H1 (cell line): Measurements from ENCODE around the gene REM1. TPM values are rescaled to one million over a fixed set of nuclear protein-coding genes. Genes with fewer than 3 reads are reported as not detected.

ENCODE experiments used
- CTCF ChIA-PET: fragments of 300-600 bp; sonication (Branson Sonifier 250); formaldehyde crosslinking; loops from one replicate; lab custom pipeline; 2021; ENCODE audit not compliant: partially characterized antibody; lab: Charles Lee
- POLR2A ChIA-PET: fragments of 300-600 bp; sonication (Branson Sonifier 250); formaldehyde crosslinking; loops from one replicate; lab custom pipeline; 2021; ENCODE audit warnings: inconsistent platforms; ENCODE audit not compliant: partially characterized antibody; lab: Charles Lee
- DNase-seq, 2 experiments: peaks; one replicate each; pipeline versions ENCODE4 v3.0.0 to v3.0.0-alpha.2; 2010 to 2022; ENCODE audit warnings: low spot score in 2 of 2, low read depth in 1 of 2, mixed read lengths in 1 of 2
- FAIRE-seq: peaks from 2 replicates; lab custom pipeline; 2011; peaks lifted over from hg19 to GRCh38; lab: Jason Lieb, UNC
- H2AFZ ChIP-seq: 2 replicates; pipeline ENCODE4 v1.8.1; 2012; ENCODE audit warnings: low read length, inconsistent platforms
- H2AK5ac ChIP-seq: 2 replicates; pipeline ENCODE4 v1.6.1; 2013; ENCODE audit warnings: low read depth, low read length
- H2BK120ac ChIP-seq: replicated peaks from 2 replicates; pipeline ENCODE3; 2013; ENCODE audit warnings: low read depth, low read length, inconsistent platforms
- H2BK12ac ChIP-seq: 2 replicates; pipeline ENCODE4 v1.6.1; 2013; ENCODE audit warnings: low read depth, low read length
- H2BK15ac ChIP-seq: 2 replicates; pipeline ENCODE4 v1.6.1; 2013; ENCODE audit warnings: low read length
- H2BK20ac ChIP-seq: 2 replicates; pipeline ENCODE4 v1.6.1; 2013; ENCODE audit warnings: low read length
- H2BK5ac ChIP-seq: 2 replicates; pipeline ENCODE4 v1.6.1; 2013; ENCODE audit warnings: low read depth, low read length
- H3K14ac ChIP-seq: 2 replicates; pipeline ENCODE4 v1.6.1; 2013; ENCODE audit warnings: inconsistent platforms; ENCODE audit not compliant: insufficient read length
- H3K18ac ChIP-seq: 2 replicates; pipeline ENCODE4 v1.6.1; 2013; ENCODE audit warnings: low read length; ENCODE audit errors: extremely low read depth
- H3K23ac ChIP-seq: 2 replicates; pipeline ENCODE4 v1.6.1; 2013; ENCODE audit warnings: inconsistent platforms; ENCODE audit not compliant: insufficient read length
- H3K23me2 ChIP-seq: 2 replicates; pipeline ENCODE4 v1.6.1; 2013; ENCODE audit warnings: low read depth, low read length
- H3K27ac ChIP-seq: 2 replicates; pipeline ENCODE4 v1.6.1; 2011; ENCODE audit warnings: low read depth, low read length, inconsistent platforms
- H3K27me3 ChIP-seq, 4 experiments: replicated peaks in 1 of 4; 1 replicate in 1 of 4; 2 replicates in 3 of 4; pipeline versions ENCODE4 v1.6.1 to v1.8.1; 2011 to 2013; ENCODE audit warnings: low read length in 3 of 4, mild to moderate bottlenecking in 3 of 4, inconsistent platforms in 2 of 4, mixed read lengths in 2 of 4, moderate library complexity in 1 of 4; ENCODE audit not compliant: control insufficient read depth in 3 of 4, insufficient read depth in 3 of 4; ENCODE audit errors: extremely low read depth in 1 of 4
- H3K36me3 ChIP-seq, 4 experiments: 2 replicates each; pipeline versions ENCODE4 v1.6.1 to v1.8.1; 2011 to 2013; ENCODE audit warnings: mild to moderate bottlenecking in 4 of 4, low read length in 3 of 4, moderate library complexity in 2 of 4, control low read depth in 1 of 4, inconsistent platforms in 1 of 4; ENCODE audit not compliant: insufficient read depth in 4 of 4, control insufficient read depth in 2 of 4
- H3K4ac ChIP-seq: replicated peaks from 2 replicates; pipeline ENCODE3; 2013; ENCODE audit warnings: low read length, low read depth, mixed read lengths, inconsistent platforms; ENCODE audit not compliant: insufficient read length
- H3K4me1 ChIP-seq, 4 experiments: replicated peaks in 1 of 4; 1 replicate in 1 of 4; 2 replicates in 3 of 4; pipeline versions ENCODE4 v1.6.1 to v1.8.1; 2011 to 2013; ENCODE audit warnings: low read length in 3 of 4, inconsistent platforms in 2 of 4, mixed read lengths in 1 of 4; ENCODE audit not compliant: insufficient read depth in 4 of 4, control insufficient read depth in 3 of 4
- H3K4me2 ChIP-seq, 2 experiments: 2 replicates each; pipeline versions ENCODE4 v1.6.1 to v1.8.1; 2011 to 2013; ENCODE audit warnings: low read depth in 2 of 2, low read length in 2 of 2, control low read depth in 1 of 2, inconsistent platforms in 1 of 2, mild to moderate bottlenecking in 1 of 2; ENCODE audit not compliant: insufficient read depth in 1 of 2
- H3K4me3 ChIP-seq, 4 experiments: fragments of 200-600, 300-600 bp in 1 of 4; sonication (generic), shearing (Covaris generic), sonication (Bioruptor Twin) in 1 of 4; 2 replicates each; pipeline versions ENCODE4 v1.5.1 to v1.8.1; 2011 to 2016; ENCODE audit warnings: low read length in 4 of 4, low read depth in 3 of 4, control low read depth in 2 of 4, inconsistent platforms in 2 of 4, mild to moderate bottlenecking in 2 of 4, mixed read lengths in 1 of 4, moderate library complexity in 1 of 4; ENCODE audit not compliant: insufficient read depth in 2 of 4; ENCODE audit errors: extremely low read depth in 1 of 4
- H3K56ac ChIP-seq: replicated peaks from 2 replicates; pipeline ENCODE3; 2013; ENCODE audit warnings: low read depth, mild to moderate bottlenecking, mixed read lengths, low read length, inconsistent platforms; ENCODE audit not compliant: insufficient read length
- H3K79me1 ChIP-seq: 2 replicates; pipeline ENCODE4 v1.6.1; 2013; ENCODE audit warnings: low read depth, low read length, control low read depth
- H3K79me2 ChIP-seq, 2 experiments: 2 replicates each; pipeline versions ENCODE4 v1.6.1 to v1.8.1; 2012 to 2013; ENCODE audit warnings: low read length in 2 of 2, mild to moderate bottlenecking in 2 of 2, inconsistent platforms in 1 of 2; ENCODE audit not compliant: insufficient read depth in 2 of 2, control insufficient read depth in 1 of 2
- H3K9ac ChIP-seq, 4 experiments: replicated peaks in 1 of 4; 1 replicate in 1 of 4; 2 replicates in 3 of 4; pipeline versions ENCODE4 v1.6.1 to v1.8.1; 2011 to 2013; ENCODE audit warnings: low read depth in 3 of 4, low read length in 3 of 4, control low read depth in 2 of 4, mild to moderate bottlenecking in 2 of 4, moderate library complexity in 2 of 4, inconsistent platforms in 1 of 4; ENCODE audit errors: extremely low read depth in 1 of 4
- H3K9me3 ChIP-seq, 2 experiments: 2 replicates each; pipeline versions ENCODE4 v1.6.1 to v1.8.1; 2012 to 2013; ENCODE audit warnings: mild to moderate bottlenecking in 2 of 2, moderate library complexity in 2 of 2, control low read depth in 1 of 2, inconsistent platforms in 1 of 2, low read depth in 1 of 2, low read length in 1 of 2, mixed read lengths in 1 of 2; ENCODE audit not compliant: insufficient read depth in 2 of 2
- H4K20me1 ChIP-seq, 2 experiments: replicated peaks in 1 of 2; 2 replicates each; pipeline versions ENCODE3 to v1.8.1; 2011 to 2013; ENCODE audit warnings: inconsistent platforms in 2 of 2, low read length in 2 of 2, mild to moderate bottlenecking in 1 of 2; ENCODE audit not compliant: insufficient read depth in 2 of 2, control insufficient read depth in 1 of 2
- H4K5ac ChIP-seq: 2 replicates; pipeline ENCODE4 v1.6.1; 2013; ENCODE audit warnings: low read length, low read depth, mixed read lengths, inconsistent platforms; ENCODE audit not compliant: insufficient read length
- H4K8ac ChIP-seq: 2 replicates; pipeline ENCODE4 v1.8.0; 2013; ENCODE audit warnings: mild to moderate bottlenecking, moderate library complexity, low read length, inconsistent platforms; ENCODE audit not compliant: insufficient read depth; ENCODE audit errors: extremely low read depth
- H4K91ac ChIP-seq: replicated peaks from 2 replicates; pipeline ENCODE3; 2013; ENCODE audit warnings: low read length, mixed read lengths, inconsistent platforms; ENCODE audit not compliant: insufficient read length
- CBX8 ChIP-seq: fragments of 300-800, 300-1000 bp; sonication (generic); IDR thresholded peaks from 2 replicates; pipeline ENCODE4 v1.7.1; 2016; ENCODE audit warnings: low read depth, low read length, borderline replicate concordance
- KDM1A ChIP-seq: fragments of 200-600, 300-600 bp; sonication (generic); IDR thresholded peaks from 2 replicates; pipeline ENCODE4 v1.7.1; 2016; ENCODE audit warnings: mild to moderate bottlenecking, low read length, borderline replicate concordance
- RAD21 ChIP-seq, 2 experiments: IDR thresholded peaks in 1 of 2; conservative IDR thresholded peaks in 1 of 2; 2 replicates each; pipeline ENCODE4 v1.6.1; 2011; ENCODE audit warnings: low read depth in 2 of 2, low read length in 2 of 2, improper control_type of control experiment in 1 of 2, inconsistent platforms in 1 of 2, mild to moderate bottlenecking in 1 of 2, moderate library complexity in 1 of 2
- TBP ChIP-seq: IDR thresholded peaks from 2 replicates; pipeline ENCODE4 v1.6.1; 2011; ENCODE audit warnings: low read depth, low read length, improper control_type of control experiment
- WGBS, 2 experiments: shearing (Covaris generic) in 1 of 2; methylation state at CpG; one replicate each; pipeline versions ENCODE4 v1.1.6 to v1.1.7; 2013 to 2015; ENCODE audit warnings: low lambda C conversion rate in 2 of 2, mixed read lengths in 2 of 2, inconsistent platforms in 1 of 2, low coverage in 1 of 2, missing lambda C conversion rate in 1 of 2; ENCODE audit not compliant: insufficient replicate concordance in 2 of 2, insufficient coverage in 1 of 2, insufficient read length in 1 of 2; ENCODE audit errors: extremely low coverage in 1 of 2, missing lambda C conversion rate in 1 of 2; 5-methylcytosine and 5-hydroxymethylcytosine counted together
- polyA plus RNA-seq, 7 experiments: library from polyadenylated mRNA; depleted of rRNA in 3 of 7; stranded (reverse) in 5 of 7; unstranded in 2 of 7; fragments of >200 nt in 5 of 7; fragments of 200-250 nt in 2 of 7; gene quantifications; 1 replicate in 5 of 7; 2 replicates in 1 of 7; 4 replicates in 1 of 7; pipeline versions ENCODE4 v1.2.1 to v1.2.3, GENCODE V29; 2011 to 2013; ENCODE audit warnings: missing spikeins in 2 of 7, mixed read lengths in 2 of 7
- total RNA-seq: library from RNA; stranded (reverse); fragmentation: NEBNext Ultra II Directional; extraction: Animal tissue kit (Norgen Biotek cat#: 25700); gene quantifications from 2 replicates; pipeline ENCODE4 v1.2.1, GENCODE V29; 2021

Gene REM1
- total and polyA plus RNA-seq, 2 of the 8 experiments (the other 6 are each of a cell fraction or from before 2014, with no cell fraction given) = 0.05 TPM; not detected in 1

- no peak overlapping the region for H4K5ac ChIP-seq
- H2BK5ac ChIP-seq = no peak overlapping the region
- H3K9ac ChIP-seq = no peak overlapping the region
- no peaks in the 10 kb centered on the region for H3K36me3 ChIP-seq
- H3K4me1 ChIP-seq = no peaks in the 10 kb centered on the region
- H4K8ac ChIP-seq = no peak overlapping the region
- H3K18ac ChIP-seq = no peak overlapping the region
- no peak overlapping the region for H2BK120ac ChIP-seq
- H3K27ac ChIP-seq = no peak overlapping the region
- POLR2A ChIA-PET = no interaction called here
- H3K27me3 ChIP-seq = no peaks in the 10 kb centered on the region
- H3K79me2 ChIP-seq = no peaks in the 10 kb centered on the region
- H4K20me1 ChIP-seq = no peaks in the 10 kb centered on the region
- peaks cover 40 to 58% of the 10 kb centered on the region in 2 experiments for H3K9me3 ChIP-seq
- 82% methylated on average over 4 of the region's 4 CpGs; no CpG with 5 or more reads in 1 of the 2 experiments for WGBS, 2 experiments
- no peak overlapping the region for H3K4me3 ChIP-seq
- no peak overlapping the region for H3K14ac ChIP-seq
- no peak for FAIRE-seq
- no peak overlapping the region for H3K23ac ChIP-seq
- no peak overlapping the region for H2AFZ ChIP-seq
- no peak overlapping the region for H2BK15ac ChIP-seq
- no peak overlapping the region for H2BK12ac ChIP-seq
- H3K4ac ChIP-seq = no peak overlapping the region
- no peaks in the 10 kb centered on the region for H3K23me2 ChIP-seq
- DNase-seq = no peak
- no peaks in the 10 kb centered on the region for H3K79me1 ChIP-seq
- CTCF ChIA-PET = interaction anchor here (0.6 kb wide), 1 partner anchor 183 kb away, joined by 4 read pairs; no protein-coding TSS in a partner anchor
- H4K91ac ChIP-seq = no peak overlapping the region
- H3K4me2 ChIP-seq = no peak overlapping the region
- H2AK5ac ChIP-seq = no peak overlapping the region
- H3K56ac ChIP-seq = no peak overlapping the region
- no peak overlapping the region for H2BK20ac ChIP-seq
- TF ChIP-seq KDM1A = no peak
- no peak for TF ChIP-seq TBP
- no peak for TF ChIP-seq RAD21 (IDR thresholded peaks at IDR 0.05 in 1 of 2, conservative IDR thresholded peaks at IDR 0.05 in 1 of 2; ENCODE audit: low read depth in 2 of 2, low read length in 2 of 2)
- TF ChIP-seq CBX8 = no peak
Measured at GRCh38 chr20:31430568-31431115, 44.4 kb upstream of the REM1 start.
